Measurements from ENCODE around the gene CDC27.

DNA sequence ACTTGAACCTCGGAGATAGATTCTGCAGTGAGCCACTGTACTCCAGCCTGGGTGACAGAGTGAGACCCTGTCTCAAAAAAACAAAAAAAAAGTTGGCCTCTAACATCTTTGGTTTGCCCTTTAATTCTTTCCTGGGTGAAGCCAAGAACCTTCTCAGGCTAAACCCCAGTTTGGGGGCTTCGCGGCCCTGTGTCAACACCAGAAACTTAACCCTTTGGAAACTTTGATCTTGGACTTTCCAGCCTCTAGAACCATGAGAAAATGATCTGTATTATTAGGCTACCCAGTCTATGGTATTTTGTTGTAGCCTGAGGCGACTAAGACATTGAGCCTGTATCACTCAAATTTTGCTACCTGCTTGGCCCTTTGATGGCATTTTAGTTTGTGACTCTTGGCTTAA is 86.2 kb downstream of the CDC27 start:
- TF ChIP-seq, protein P1, sequence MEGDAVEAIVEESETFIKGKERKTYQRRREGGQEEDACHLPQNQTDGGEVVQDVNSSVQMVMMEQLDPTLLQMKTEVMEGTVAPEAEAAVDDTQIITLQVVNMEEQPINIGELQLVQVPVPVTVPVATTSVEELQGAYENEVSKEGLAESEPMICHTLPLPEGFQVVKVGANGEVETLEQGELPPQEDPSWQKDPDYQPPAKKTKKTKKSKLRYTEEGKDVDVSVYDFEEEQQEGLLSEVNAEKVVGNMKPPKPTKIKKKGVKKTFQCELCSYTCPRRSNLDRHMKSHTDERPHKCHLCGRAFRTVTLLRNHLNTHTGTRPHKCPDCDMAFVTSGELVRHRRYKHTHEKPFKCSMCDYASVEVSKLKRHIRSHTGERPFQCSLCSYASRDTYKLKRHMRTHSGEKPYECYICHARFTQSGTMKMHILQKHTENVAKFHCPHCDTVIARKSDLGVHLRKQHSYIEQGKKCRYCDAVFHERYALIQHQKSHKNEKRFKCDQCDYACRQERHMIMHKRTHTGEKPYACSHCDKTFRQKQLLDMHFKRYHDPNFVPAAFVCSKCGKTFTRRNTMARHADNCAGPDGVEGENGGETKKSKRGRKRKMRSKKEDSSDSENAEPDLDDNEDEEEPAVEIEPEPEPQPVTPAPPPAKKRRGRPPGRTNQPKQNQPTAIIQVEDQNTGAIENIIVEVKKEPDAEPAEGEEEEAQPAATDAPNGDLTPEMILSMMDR (conservative IDR thresholded peaks at IDR 0.05; ENCODE audit: low read length): no peak
- TF ChIP-seq EZH2phosphoT487 (IDR thresholded peaks at IDR 0.05; ENCODE audit: borderline replicate concordance, low read depth, low read length): no peak

All from OCI-LY7 (cell line).